Subcutaneous abdominal adipose tissue (tissue), 5 donors: ENCODE data around the gene SGCD.

Experiments
- H3K27ac ChIP-seq: one replicate; pipeline ENCODE4 v1.7.0; 2013; ENCODE audit warnings: low read depth, mild to moderate bottlenecking, inconsistent platforms, low read length, moderate library complexity
- H3K27me3 ChIP-seq, 5 donors: one replicate each; pipeline ENCODE4 v1.7.0; 2013; ENCODE audit warnings: low read length in 5 of 5, inconsistent platforms in 1 of 5; ENCODE audit not compliant: control insufficient read depth in 5 of 5, insufficient read depth in 4 of 5
- H3K36me3 ChIP-seq, 5 donors: one replicate each; pipeline ENCODE4 v1.7.0; 2013; ENCODE audit warnings: low read length in 5 of 5; ENCODE audit not compliant: control insufficient read depth in 5 of 5, insufficient read depth in 5 of 5
- H3K4me1 ChIP-seq, 5 donors: one replicate each; pipeline ENCODE4 v1.7.0; 2013; ENCODE audit warnings: low read length in 5 of 5, mild to moderate bottlenecking in 3 of 5, moderate library complexity in 1 of 5; ENCODE audit not compliant: control insufficient read depth in 5 of 5, insufficient read depth in 5 of 5
- H3K4me3 ChIP-seq, 5 donors: one replicate each; pipeline ENCODE4 v1.7.0; 2013; ENCODE audit warnings: low read length in 5 of 5, low read depth in 1 of 5
- H3K9ac ChIP-seq, 5 donors: one replicate each; pipeline ENCODE4 v1.7.0; 2013; ENCODE audit warnings: low read length in 5 of 5, mild to moderate bottlenecking in 4 of 5, moderate library complexity in 3 of 5
- H3K9me3 ChIP-seq, 5 donors: one replicate each; pipeline ENCODE4 v1.7.0; 2013; ENCODE audit warnings: low read length in 5 of 5; ENCODE audit not compliant: control insufficient read depth in 5 of 5
- donor health status: healthy.
- donor health status: healthy.
- donor health status: healthy.
- donor health status: healthy.
- donor health status: healthy.

Gene SGCD

GRCh38 chr5:156411957-156412356 lies 85.0 kb downstream of the SGCD start:
- Histone ChIP-seq H3K36me3 (no peaks in the 10 kb centered on the region), H3K27me3 (no peaks in the 10 kb centered on the region), H3K9ac (no peak overlapping the region), H3K4me3 (no peak overlapping the region), H3K27ac (no peak overlapping the region), H3K4me1 (peaks cover 0 to 8% (median 0%) of the 10 kb centered on the region in 5 donors), H3K9me3 (no peaks in the 10 kb centered on the region)

DNA sequence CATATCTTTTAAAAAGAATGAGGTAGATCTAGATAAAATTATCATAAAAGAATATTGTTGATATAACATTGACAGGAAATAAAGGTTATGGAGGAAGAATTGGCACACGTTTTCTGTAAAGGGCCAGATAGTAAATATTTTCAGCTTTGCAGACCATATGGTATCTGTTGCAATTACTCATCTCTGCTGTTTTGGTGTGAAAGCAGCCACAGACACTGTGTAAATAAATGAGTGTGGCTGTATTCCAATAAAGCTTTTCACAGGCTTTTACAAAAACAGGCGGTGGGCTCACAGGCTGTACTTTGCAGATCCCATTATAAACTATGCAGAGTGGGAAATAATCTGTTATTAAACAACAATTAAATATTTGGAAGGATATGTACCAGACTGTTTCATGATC lies 87.4 kb downstream of the SGCD start:
- Histone ChIP-seq H3K27me3 (no peaks in the 10 kb centered on the region), H3K4me3 (no peak overlapping the region), H3K9me3 (no peaks in the 10 kb centered on the region), H3K36me3 (no peaks in the 10 kb centered on the region), H3K27ac (no peak overlapping the region), H3K4me1 (peaks cover 0 to 8% (median 0%) of the 10 kb centered on the region in 5 donors), H3K9ac (no peak overlapping the region)

DNA sequence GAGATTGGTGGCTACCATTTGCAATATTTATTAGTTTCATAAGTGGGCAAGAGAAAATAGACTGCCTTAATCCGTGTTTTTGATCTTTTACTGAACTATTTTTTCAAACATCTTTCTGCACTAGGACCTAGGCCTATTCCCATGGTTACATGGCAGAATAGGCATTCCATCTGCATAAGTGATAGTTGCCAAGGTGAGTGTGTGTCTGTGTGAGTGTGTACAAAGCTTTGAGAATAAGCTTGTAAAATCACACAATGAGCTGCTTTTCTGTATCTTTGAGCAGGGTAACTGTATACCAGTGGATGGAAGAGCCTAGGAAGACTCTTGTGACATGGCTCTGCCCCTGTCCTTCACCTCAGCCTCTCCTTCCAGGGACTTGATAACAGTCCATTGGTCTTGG lies 92.7 kb downstream of the SGCD start:
- no peaks in the 10 kb centered on the region for H3K36me3 ChIP-seq
- H3K27me3 ChIP-seq, result no peaks in the 10 kb centered on the region
- H3K27ac ChIP-seq, result no peak overlapping the region
- no peaks in the 10 kb centered on the region for H3K9me3 ChIP-seq
- no peak overlapping the region for H3K4me3 ChIP-seq
- H3K4me1 ChIP-seq, result no peaks in the 10 kb centered on the region
- no peak overlapping the region for H3K9ac ChIP-seq

DNA sequence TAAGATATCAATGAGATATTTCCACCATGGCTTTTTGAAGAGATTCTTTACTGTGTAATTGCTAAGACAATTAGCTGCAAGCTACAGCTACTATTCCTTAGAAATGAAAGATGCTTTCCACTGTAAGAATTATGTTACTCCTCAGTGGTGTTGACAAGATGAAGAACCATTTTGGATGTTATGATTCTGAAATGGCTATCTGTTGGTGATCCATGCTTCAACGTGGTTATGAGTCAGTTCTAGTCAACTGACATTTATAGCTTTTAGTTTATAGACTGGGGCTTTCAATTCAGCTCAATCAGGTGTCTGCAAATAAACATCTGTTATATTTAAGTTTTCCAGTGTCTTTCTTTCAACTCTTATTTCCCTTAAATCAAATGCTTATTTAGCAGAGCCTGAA lies 93.7 kb downstream of the SGCD start:
- no peaks in the 10 kb centered on the region for H3K36me3 ChIP-seq
- H3K27me3 ChIP-seq, result no peaks in the 10 kb centered on the region
- no peaks in the 10 kb centered on the region for H3K4me1 ChIP-seq
- no peaks in the 10 kb centered on the region for H3K9me3 ChIP-seq
- H3K9ac ChIP-seq, result no peak overlapping the region
- H3K27ac ChIP-seq, result no peak overlapping the region
- no peak overlapping the region for H3K4me3 ChIP-seq

DNA sequence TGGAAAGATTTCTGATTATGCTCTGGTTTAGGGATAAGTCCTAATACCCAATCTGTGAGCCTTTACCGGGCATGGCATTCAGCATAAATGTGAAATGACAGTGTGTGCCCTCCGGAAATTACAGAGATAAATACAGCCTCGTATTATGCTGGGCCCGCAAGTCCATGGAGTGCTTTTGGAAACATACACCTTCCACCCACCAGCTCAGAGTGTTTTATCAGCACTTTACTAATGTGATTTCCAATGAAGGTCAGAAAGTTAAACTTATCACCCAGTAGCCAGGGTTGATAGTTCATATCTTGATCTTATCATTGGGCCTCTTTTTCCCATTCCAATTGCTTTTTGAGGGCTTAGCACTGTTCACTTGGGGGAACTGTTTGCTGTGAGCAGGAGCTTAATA lies 94.8 kb downstream of the SGCD start:
- Histone ChIP-seq H3K4me1 (no peaks in the 10 kb centered on the region), H3K27ac (no peak overlapping the region), H3K36me3 (no peaks in the 10 kb centered on the region), H3K9me3 (no peaks in the 10 kb centered on the region), H3K9ac (no peak overlapping the region), H3K27me3 (no peaks in the 10 kb centered on the region), H3K4me3 (no peak overlapping the region)

- H3K4me1 ChIP-seq, result no peaks in the 10 kb centered on the region
- no peaks in the 10 kb centered on the region for H3K9me3 ChIP-seq
- no peak overlapping the region for H3K4me3 ChIP-seq
- no peaks in the 10 kb centered on the region for H3K27me3 ChIP-seq
- H3K36me3 ChIP-seq, result no peaks in the 10 kb centered on the region
- no peak overlapping the region for H3K9ac ChIP-seq
- H3K27ac ChIP-seq, result no peak overlapping the region
Observed at GRCh38 chr5:156423597-156423996, 96.6 kb downstream of the SGCD start.

- H3K36me3 ChIP-seq, result no peaks in the 10 kb centered on the region
- H3K4me3 ChIP-seq, result no peak overlapping the region
- no peak overlapping the region for H3K9ac ChIP-seq
- H3K9me3 ChIP-seq, result no peaks in the 10 kb centered on the region
- no peaks in the 10 kb centered on the region for H3K27me3 ChIP-seq
- no peaks in the 10 kb centered on the region for H3K4me1 ChIP-seq
- H3K27ac ChIP-seq, result no peak overlapping the region
Observed at GRCh38 chr5:156427315-156427714, 100.4 kb downstream of the SGCD start.

DNA sequence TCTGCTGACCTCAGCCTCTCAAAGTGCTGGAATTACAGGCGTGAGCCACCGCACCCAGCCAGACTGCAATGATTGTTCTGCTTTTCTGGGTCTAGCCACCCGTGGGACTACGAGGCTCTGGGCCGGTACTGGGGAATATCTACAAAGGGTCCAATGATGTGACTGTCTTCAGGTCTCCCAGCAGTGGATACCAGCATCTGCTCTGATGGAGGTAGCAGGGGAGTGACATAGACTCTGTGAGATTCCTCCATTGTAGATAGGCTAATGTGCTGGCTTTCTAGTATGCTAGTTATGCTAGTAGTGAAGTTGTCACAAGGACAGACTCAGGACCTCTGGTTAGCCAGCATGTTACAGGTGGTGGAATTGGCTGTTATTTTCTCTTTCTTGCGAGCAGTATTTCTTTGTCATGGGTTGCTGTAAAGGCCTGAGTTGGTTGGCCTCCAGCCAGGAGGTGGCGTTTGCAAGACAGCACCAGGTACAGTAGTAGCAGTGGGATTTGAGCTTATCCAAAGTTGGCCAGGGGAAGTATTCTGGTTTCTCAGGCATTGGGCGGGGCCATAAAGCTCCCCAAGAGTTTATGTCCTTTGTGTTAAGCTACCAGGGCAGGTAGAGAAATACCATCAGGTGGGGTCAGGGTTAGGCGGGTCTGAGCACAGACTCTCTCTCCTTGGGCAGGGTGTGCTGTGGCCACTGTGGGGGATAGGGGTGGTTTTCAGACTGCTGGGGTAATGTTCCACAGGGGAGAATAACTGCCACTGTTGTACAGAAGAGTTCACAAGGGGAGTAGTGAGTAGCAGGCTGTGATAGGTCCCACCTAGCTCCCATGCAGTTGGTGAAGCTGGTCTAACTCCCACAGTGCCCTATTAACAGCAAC lies 105.2 kb downstream of the SGCD start:
- Histone ChIP-seq H3K9me3 (no peaks in the 10 kb centered on the region), H3K9ac (no peak overlapping the region), H3K27ac (no peak overlapping the region)

GRCh38 chr5:156432830-156433105 lies 105.8 kb downstream of the SGCD start:
- Histone ChIP-seq H3K4me1 (no peaks in the 10 kb centered on the region), H3K27ac (no peak overlapping the region), H3K4me3 (no peak overlapping the region), H3K36me3 (no peaks in the 10 kb centered on the region), H3K27me3 (no peaks in the 10 kb centered on the region), H3K9ac (no peak overlapping the region), H3K9me3 (no peaks in the 10 kb centered on the region)

More for the DNA sequence above, 105.2 kb downstream of the SGCD start:
- H3K36me3 ChIP-seq, result no peaks in the 10 kb centered on the region
- no peaks in the 10 kb centered on the region for H3K4me1 ChIP-seq
- H3K4me3 ChIP-seq, result no peak overlapping the region
- no peaks in the 10 kb centered on the region for H3K27me3 ChIP-seq

DNA sequence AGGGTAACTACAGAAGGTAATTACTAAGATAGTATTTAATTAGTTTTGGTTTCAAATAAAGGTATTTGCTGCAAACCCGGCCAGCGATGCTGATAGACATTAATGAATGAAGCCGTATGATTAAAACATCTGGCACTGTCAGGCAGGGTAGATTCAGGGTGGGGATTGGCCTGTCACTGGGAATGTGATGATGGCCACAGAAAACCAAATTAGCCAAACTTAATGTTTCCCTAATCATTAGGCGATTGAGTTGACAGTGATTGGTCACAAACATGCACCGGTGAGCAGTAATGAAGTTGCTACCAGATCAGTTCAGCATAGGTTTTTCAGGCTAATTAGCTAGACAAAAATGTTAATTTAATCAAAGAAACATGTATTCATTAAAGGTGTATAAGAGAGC lies 107.5 kb downstream of the SGCD start:
- Histone ChIP-seq H3K27me3 (no peaks in the 10 kb centered on the region), H3K9ac (no peak overlapping the region), H3K27ac (no peak overlapping the region), H3K4me3 (no peak overlapping the region), H3K4me1 (no peaks in the 10 kb centered on the region), H3K9me3 (no peaks in the 10 kb centered on the region), H3K36me3 (no peaks in the 10 kb centered on the region)
